ENCODE results near the gene CRAT. TPM values are rescaled to one million over a fixed set of nuclear protein-coding genes. Genes with fewer than 3 reads are reported as not detected.
"Not testable (repeated sequence)": the region's sequence is repeated elsewhere in the genome, so short reads cannot be mapped to it uniquely, and the experiment has no call there.

The CRAT gene
- polyA plus RNA-seq, 1 experiment, result 24.3 TPM

DNA sequence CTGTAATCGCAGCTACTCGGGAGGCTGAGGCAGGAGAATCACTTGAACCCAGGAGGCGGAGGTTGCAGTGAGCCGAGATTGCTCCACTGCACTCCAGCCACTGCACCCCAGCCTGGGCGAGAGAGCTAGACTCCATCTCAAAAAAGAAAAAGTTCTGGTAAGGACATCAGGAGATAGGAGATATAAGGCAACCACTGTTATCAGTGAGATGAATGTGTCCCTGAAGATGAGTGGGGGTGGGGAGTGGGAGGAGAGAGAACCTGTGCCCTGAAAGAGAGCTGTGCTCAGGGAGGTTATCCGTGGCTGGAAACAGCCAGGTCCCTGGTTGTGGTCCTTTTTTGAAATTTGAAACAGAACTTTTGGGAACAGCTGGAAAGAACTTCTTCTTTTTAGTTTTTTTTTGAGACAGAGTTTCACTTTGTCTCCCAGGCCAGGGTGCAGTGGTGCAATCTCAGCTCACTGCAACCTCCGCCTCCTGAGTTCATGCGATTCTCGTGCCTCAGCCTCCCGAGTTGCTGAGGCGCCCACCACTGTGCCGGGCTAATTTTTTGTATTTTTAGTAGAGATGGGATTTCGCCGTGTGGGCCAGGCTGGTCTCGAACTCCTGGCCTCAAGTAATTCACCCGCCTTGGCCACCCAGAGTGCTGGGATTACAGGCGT lies 3.2 kb upstream of the CRAT start:
- POLR2A ChIA-PET, result interaction anchor here (0.7 kb wide), 1 partner anchor 108 kb away, joined by 3 read pairs; no protein-coding TSS in a partner anchor
- CTCF ChIA-PET, result interaction anchor here (0.6 to 1.8 kb wide), 3 partner anchors 11 to 1149 kb away, joined by 3 to 14 read pairs (median 5); no protein-coding TSS in a partner anchor
- DNase-seq (ENCODE audit: low read depth, low spot score), result no peak
- TF ChIP-seq, protein P1, sequence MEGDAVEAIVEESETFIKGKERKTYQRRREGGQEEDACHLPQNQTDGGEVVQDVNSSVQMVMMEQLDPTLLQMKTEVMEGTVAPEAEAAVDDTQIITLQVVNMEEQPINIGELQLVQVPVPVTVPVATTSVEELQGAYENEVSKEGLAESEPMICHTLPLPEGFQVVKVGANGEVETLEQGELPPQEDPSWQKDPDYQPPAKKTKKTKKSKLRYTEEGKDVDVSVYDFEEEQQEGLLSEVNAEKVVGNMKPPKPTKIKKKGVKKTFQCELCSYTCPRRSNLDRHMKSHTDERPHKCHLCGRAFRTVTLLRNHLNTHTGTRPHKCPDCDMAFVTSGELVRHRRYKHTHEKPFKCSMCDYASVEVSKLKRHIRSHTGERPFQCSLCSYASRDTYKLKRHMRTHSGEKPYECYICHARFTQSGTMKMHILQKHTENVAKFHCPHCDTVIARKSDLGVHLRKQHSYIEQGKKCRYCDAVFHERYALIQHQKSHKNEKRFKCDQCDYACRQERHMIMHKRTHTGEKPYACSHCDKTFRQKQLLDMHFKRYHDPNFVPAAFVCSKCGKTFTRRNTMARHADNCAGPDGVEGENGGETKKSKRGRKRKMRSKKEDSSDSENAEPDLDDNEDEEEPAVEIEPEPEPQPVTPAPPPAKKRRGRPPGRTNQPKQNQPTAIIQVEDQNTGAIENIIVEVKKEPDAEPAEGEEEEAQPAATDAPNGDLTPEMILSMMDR (IDR thresholded peaks at IDR 0.05; ENCODE audit: low read depth, low read length), result no peak
- Histone ChIP-seq H3K27me3 (ENCODE audit: control insufficient read depth, insufficient read depth, low read length) (no peaks in the 10 kb centered on the region), H3K4me3 (ENCODE audit: low read depth, low read length) (no peak overlapping the region), H3K9me3 (ENCODE audit: control insufficient read depth, insufficient read depth, low read length) (no peaks in the 10 kb centered on the region), H3K27ac (ENCODE audit: low read depth, low read length) (no peak overlapping the region)

DNA sequence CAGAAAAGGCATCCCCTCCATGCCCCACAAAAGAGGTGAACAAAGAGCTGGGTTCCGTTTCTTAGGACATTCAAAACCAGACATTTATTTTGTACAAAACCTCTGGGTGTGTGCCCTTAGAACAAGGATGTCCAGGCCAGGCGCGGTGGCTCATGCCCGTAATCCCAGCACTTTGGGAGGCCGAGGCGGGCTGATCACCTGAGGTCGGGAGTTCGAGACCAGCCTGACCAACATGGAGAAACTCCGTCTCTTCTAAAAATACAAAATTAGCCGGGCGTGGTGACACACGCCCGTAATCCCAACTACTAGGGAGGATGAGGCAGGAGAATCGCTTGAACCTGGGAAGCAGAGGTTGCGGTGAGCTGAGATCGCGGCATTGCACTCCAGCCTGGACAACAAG lies 1.9 kb upstream of the CRAT start:
- CTCF ChIA-PET, result interaction anchor here (1.1 to 1.8 kb wide), 3 partner anchors 9 to 84 kb away, joined by 3 to 6 read pairs (median 5); partner anchors contain the start of gene SH3GLB2

DNA sequence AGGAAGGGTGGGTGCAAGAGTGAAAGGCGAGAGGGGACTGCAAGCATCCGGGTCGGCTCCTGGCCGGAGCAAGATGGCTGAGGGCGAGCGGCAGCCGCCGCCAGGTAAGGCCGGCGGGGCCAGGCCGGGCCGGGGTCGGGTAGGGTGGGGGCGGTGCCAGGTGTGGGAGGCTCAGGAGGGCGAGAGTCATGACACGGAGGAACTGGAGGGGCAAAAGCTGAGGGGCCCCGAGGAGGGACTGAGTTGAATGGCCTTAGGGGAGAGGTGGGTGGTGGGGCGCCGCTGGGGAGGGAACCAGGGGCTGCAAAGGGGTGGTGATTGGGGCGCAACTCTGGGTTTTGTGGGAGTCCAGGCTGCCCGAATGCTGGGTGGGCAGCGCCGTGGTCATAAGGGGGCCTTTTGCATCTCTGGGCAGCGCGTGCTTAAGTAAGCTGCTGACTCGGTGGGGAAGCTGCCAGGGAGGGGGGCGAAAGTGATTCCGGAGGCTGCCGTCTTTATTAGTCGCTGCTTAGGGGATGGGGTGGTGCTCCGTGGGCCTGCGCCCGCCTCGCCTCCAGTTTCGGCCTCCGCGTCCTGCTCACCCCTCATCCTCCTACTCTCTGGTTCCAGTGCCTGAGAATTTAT lies 1.0 kb upstream of the CRAT start:
- H3K27me3 ChIP-seq (ENCODE audit: control insufficient read depth, insufficient read depth, low read length), result no peaks in the 10 kb centered on the region
- no peak for DNase-seq (ENCODE audit: low read depth, low spot score)
- CTCF ChIA-PET, result interaction anchor here (0.7 to 1.8 kb wide), 4 partner anchors 9 to 83 kb away, joined by 3 to 6 read pairs (median 4); partner anchors contain the start of gene SH3GLB2
- POLR2A ChIA-PET, result interaction anchor here (0.6 to 0.7 kb wide), 2 partner anchors 56 to 73 kb away, joined by 3 to 5 read pairs; no protein-coding TSS in a partner anchor
- H3K27ac ChIP-seq (ENCODE audit: low read depth, low read length), result peak overlapping the region; percentile 61
- TF ChIP-seq, protein P1 (IDR thresholded peaks at IDR 0.05; ENCODE audit: low read depth, low read length), result no peak
- no peaks in the 10 kb centered on the region for H3K9me3 ChIP-seq (ENCODE audit: control insufficient read depth, insufficient read depth, low read length)
- H3K4me3 ChIP-seq (ENCODE audit: low read depth, low read length), result peak overlapping the region; percentile 87

More for the DNA sequence above, 1.9 kb upstream of the CRAT start:
- POLR2A ChIA-PET; DNase-seq (ENCODE audit: low read depth, low spot score); H3K27me3 ChIP-seq (ENCODE audit: control insufficient read depth, insufficient read depth, low read length); H3K9me3 ChIP-seq (ENCODE audit: control insufficient read depth, insufficient read depth, low read length): not testable (repeated sequence)
- peak overlapping the region; percentile 87 for H3K4me3 ChIP-seq (ENCODE audit: low read depth, low read length)
- H3K27ac ChIP-seq (ENCODE audit: low read depth, low read length), result peak overlapping the region; percentile 61

DNA sequence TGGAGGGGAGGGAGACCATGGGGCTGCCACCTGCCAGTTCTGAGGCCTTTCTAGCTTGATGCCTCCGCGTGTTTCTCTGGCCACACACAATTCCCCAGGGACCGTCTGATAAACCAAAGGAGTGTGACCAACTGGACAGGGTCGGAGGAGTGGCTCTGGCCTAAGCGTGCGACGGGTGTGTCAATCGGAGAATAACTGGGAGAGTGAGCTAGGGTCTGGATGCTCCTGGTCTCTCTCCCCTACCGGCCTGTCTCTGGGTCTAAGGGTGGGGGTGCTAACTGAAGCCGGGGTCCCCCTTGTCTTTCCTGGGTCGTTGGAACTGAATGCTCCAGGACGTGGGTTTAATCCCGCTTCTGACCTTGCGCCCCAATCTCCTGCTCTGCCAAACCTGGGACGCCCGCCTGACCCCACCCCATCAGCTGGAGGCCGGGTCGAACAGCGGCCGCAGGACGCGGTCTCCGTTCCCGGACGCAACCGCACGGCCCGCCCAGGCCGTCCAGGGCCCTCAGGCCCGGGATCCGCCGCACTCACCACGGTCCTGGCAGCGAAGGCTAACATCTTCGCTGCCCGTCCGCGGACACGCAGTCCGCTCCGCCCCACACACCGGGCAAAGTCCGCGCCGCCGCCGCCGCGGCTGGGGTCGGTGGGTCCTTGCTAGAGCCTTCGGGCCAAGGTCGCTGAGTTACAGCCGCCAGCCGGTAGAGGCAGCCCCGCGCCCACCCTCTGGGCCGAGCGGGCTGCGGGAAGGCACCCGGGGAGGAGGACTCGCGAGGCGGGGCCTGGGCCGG lies 447 bp downstream of the CRAT start:
- TF ChIP-seq, protein P1 (IDR thresholded peaks at IDR 0.05; ENCODE audit: low read depth, low read length), result no peak
- Histone ChIP-seq H3K4me3 (ENCODE audit: low read depth, low read length) (peak overlapping the region; percentile 68), H3K27ac (ENCODE audit: low read depth, low read length) (peak overlapping the region; percentile 21), H3K27me3 (ENCODE audit: control insufficient read depth, insufficient read depth, low read length) (no peaks in the 10 kb centered on the region), H3K9me3 (ENCODE audit: control insufficient read depth, insufficient read depth, low read length) (no peaks in the 10 kb centered on the region)
- DNase-seq (ENCODE audit: low read depth, low spot score), result no peak
- ChIA-PET POLR2A (no interaction called here), CTCF (interaction anchor here (0.8 kb wide), 1 partner anchor 22 kb away, joined by 4 read pairs; no protein-coding TSS in a partner anchor)

DNA sequence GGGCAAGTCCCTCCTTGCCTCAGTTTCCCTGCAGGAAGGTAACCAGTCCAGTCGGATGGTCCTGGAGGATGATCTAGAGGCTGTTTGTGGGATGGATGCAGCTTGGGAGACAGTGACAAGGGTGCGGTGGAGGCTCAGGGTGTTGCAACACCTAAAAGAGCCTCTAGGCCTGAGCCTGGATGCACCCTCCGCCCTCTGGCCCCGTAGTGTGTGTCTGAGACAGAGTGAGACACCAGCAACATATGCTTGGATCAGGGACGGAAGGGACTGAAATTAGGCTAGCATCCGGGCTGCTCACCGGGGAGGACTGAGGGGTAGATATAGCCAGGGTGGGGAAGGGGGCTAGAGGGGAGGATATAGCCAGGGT lies 1.1 kb downstream of the CRAT start:
- TF ChIP-seq, protein P1 (IDR thresholded peaks at IDR 0.05; ENCODE audit: low read depth, low read length), result no peak
- no peak overlapping the region for H3K27ac ChIP-seq (ENCODE audit: low read depth, low read length)
- H3K9me3 ChIP-seq (ENCODE audit: control insufficient read depth, insufficient read depth, low read length), result no peaks in the 10 kb centered on the region
- POLR2A ChIA-PET, result no interaction called here
- CTCF ChIA-PET, result interaction anchor here (0.8 kb wide), 1 partner anchor 22 kb away, joined by 4 read pairs; no protein-coding TSS in a partner anchor
- H3K27me3 ChIP-seq (ENCODE audit: control insufficient read depth, insufficient read depth, low read length), result no peaks in the 10 kb centered on the region
- H3K4me3 ChIP-seq (ENCODE audit: low read depth, low read length), result peak overlapping the region; percentile 68
- DNase-seq (ENCODE audit: low read depth, low spot score), result no peak

Measured in AG04450 (cell line).